CD14-positive monocyte (primary cell): ENCODE results near the gene REM1. TPM values are rescaled to one million over a fixed set of nuclear protein-coding genes. Genes with fewer than 3 reads are reported as not detected.

Experiments used
- DNase-seq, 3 donors: peaks; one replicate each; pipeline ENCODE4 v3.0.0-alpha.2; 2011 to 2022
- H2AFZ ChIP-seq: 2 replicates; pipeline ENCODE4 v1.6.0; 2012; ENCODE audit warnings: mild to moderate bottlenecking, low read depth, low read length, inconsistent platforms; ENCODE audit not compliant: insufficient read depth, poor library complexity, severe bottlenecking
- H3K27ac ChIP-seq, 2 donors: 1 replicate in 1 of 2; 2 replicates in 1 of 2; pipeline ENCODE4 v1.5.1; 2012 to 2013; ENCODE audit warnings: low read length in 2 of 2, control low read depth in 1 of 2, inconsistent platforms in 1 of 2, low read depth in 1 of 2, mild to moderate bottlenecking in 1 of 2
- H3K27me3 ChIP-seq, 2 donors: one replicate each; pipeline versions ENCODE4 v1.6.0 to v1.6.1; 2011 to 2013; ENCODE audit warnings: low read length in 2 of 2; ENCODE audit not compliant: control insufficient read depth in 2 of 2, insufficient read depth in 2 of 2
- H3K36me3 ChIP-seq, 2 donors: replicated peaks in 1 of 2; 1 replicate in 1 of 2; 2 replicates in 1 of 2; pipeline versions ENCODE4 v1.5.1 to v1.6.1; 2012 to 2013; ENCODE audit warnings: low read length in 2 of 2, control low read depth in 1 of 2, inconsistent platforms in 1 of 2, mild to moderate bottlenecking in 1 of 2; ENCODE audit not compliant: insufficient read depth in 2 of 2, control insufficient read depth in 1 of 2
- H3K4me1 ChIP-seq, 2 donors: 1 replicate in 1 of 2; 2 replicates in 1 of 2; pipeline versions ENCODE4 v1.5.1 to v1.6.1; 2012 to 2013; ENCODE audit warnings: low read length in 2 of 2, control low read depth in 1 of 2, inconsistent platforms in 1 of 2, mild to moderate bottlenecking in 1 of 2, moderate library complexity in 1 of 2; ENCODE audit not compliant: insufficient read depth in 2 of 2, control insufficient read depth in 1 of 2
- H3K4me2 ChIP-seq: replicated peaks from 2 replicates; pipeline ENCODE3; 2012; ENCODE audit warnings: low read length, moderate library complexity, mild to moderate bottlenecking; ENCODE audit not compliant: poor library complexity, severe bottlenecking; ENCODE audit errors: extremely low read depth
- H3K4me3 ChIP-seq, 3 experiments: fragments of 200-600 bp in 1 of 3; sonication (generic) in 1 of 3; replicated peaks in 1 of 3; 1 replicate in 2 of 3; 2 replicates in 1 of 3; pipeline ENCODE4 v1.5.1; 2011 to 2013; ENCODE audit warnings: low read length in 3 of 3, mild to moderate bottlenecking in 3 of 3, control low read depth in 2 of 3, low read depth in 2 of 3, inconsistent platforms in 1 of 3, moderate library complexity in 1 of 3
- H3K79me2 ChIP-seq: 2 replicates; pipeline ENCODE4 v1.6.0; 2012; ENCODE audit warnings: mild to moderate bottlenecking, control low read depth, inconsistent platforms, low read length, moderate library complexity; ENCODE audit not compliant: insufficient read depth
- H3K9ac ChIP-seq: 2 replicates; pipeline ENCODE4 v1.6.0; 2017; ENCODE audit warnings: low read length, mild to moderate bottlenecking; ENCODE audit not compliant: insufficient read depth, poor library complexity, severe bottlenecking
- H3K9me3 ChIP-seq, 2 donors: replicated peaks in 1 of 2; 1 replicate in 1 of 2; 2 replicates in 1 of 2; pipeline versions ENCODE4 v1.5.1 to v1.6.1; 2012 to 2013; ENCODE audit warnings: low read length in 2 of 2, control low read depth in 1 of 2; ENCODE audit not compliant: control insufficient read depth in 1 of 2, insufficient read depth in 1 of 2
- H4K20me1 ChIP-seq: 2 replicates; pipeline ENCODE4 v1.6.0; 2012; ENCODE audit warnings: mild to moderate bottlenecking, low read length, control low read depth, moderate library complexity; ENCODE audit not compliant: insufficient read depth
- H3K27ac Mint-ChIP-seq, 7 donors: one replicate each; pipeline ENCODE4 v1.8.0; 2020; ENCODE audit warnings: mild to moderate bottlenecking in 7 of 7, mixed read lengths in 7 of 7, moderate library complexity in 6 of 7, inconsistent platforms in 2 of 7
- H3K27me3 Mint-ChIP-seq, 3 donors: one replicate each; pipeline ENCODE4 v1.8.0; 2021 to 2022; ENCODE audit warnings: low read depth in 3 of 3, mild to moderate bottlenecking in 3 of 3, mixed read lengths in 3 of 3, moderate library complexity in 3 of 3, inconsistent platforms in 1 of 3
- H3K36me3 Mint-ChIP-seq, 2 donors: one replicate each; pipeline ENCODE4 v1.8.0; 2020; ENCODE audit warnings: mixed read lengths in 2 of 2, inconsistent platforms in 1 of 2, mild to moderate bottlenecking in 1 of 2
- H3K4me1 Mint-ChIP-seq: one replicate; pipeline ENCODE4 v1.8.0; 2020; ENCODE audit warnings: mild to moderate bottlenecking, mixed read lengths
- H3K4me3 Mint-ChIP-seq, 2 donors: one replicate each; pipeline ENCODE4 v1.8.0; 2020; ENCODE audit warnings: mild to moderate bottlenecking in 2 of 2, mixed read lengths in 2 of 2, moderate library complexity in 1 of 2
- H3K9me3 Mint-ChIP-seq, 7 donors: one replicate each; pipeline ENCODE4 v1.8.0; 2020 to 2022; ENCODE audit warnings: mixed read lengths in 7 of 7, mild to moderate bottlenecking in 6 of 7, moderate library complexity in 6 of 7, inconsistent platforms in 2 of 7
- WGBS: methylation state at CpG from one replicate; pipeline ENCODE4 v1.1.5; 2013; ENCODE audit warnings: missing lambda C conversion rate; ENCODE audit not compliant: insufficient coverage; 5-methylcytosine and 5-hydroxymethylcytosine counted together
- intact Hi-C, 2 donors: fragments of 100-400 bp; cut with micrococcal nuclease; formaldehyde crosslinking; loops; one replicate each; pipeline versions ENCODE4 v1.15.0 to v1.15.1; 2023
- polyA plus RNA-seq, 3 donors: library from polyadenylated mRNA; depleted of rRNA in 1 of 3; unstranded in 2 of 3; stranded (reverse) in 1 of 3; fragments of 300-500 nt in 2 of 3; fragments of >200 nt in 1 of 3; fragmentation: Illumina TruSeq in 2 of 3; gene quantifications; 1 replicate in 2 of 3; 2 replicates in 1 of 3; pipeline ENCODE4 v1.2.3, GENCODE V29; 2012 to 2021
- TF ChIP-seq, protein P1 (sequence below): fragments of 200-600 bp; IDR thresholded peaks from one replicate; pipeline ENCODE4 v1.8.0; 2022; ENCODE audit warnings: antibody characterized with exemption, mild to moderate bottlenecking

Gene REM1
- polyA plus RNA-seq, 3 donors, result not detected

DNA sequence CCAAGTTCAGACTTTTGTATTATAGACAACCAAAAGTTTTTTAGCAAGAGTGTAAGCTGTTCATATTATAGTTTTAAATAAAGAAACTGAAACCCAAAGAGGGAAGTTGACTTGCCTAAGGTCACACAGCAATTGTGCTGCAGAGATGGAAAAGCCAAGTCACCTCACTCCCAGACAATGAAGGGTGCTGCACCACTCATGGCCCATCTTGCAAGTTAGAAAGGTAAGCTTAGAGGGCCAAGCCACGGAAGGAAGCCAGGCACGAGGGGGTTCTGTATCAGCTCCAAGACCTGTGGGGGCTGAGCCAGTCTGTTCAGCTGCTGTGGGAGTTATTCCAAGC lies 1.0 kb upstream of the REM1 start:
- peak overlapping the region in 1 of 3 experiments; percentile 53 for H3K4me3 ChIP-seq
- peak; percentile 12 to 32 (median 29) for DNase-seq
- peak overlapping the region; percentile 61 for H3K4me2 ChIP-seq
- H3K27me3 Mint-ChIP-seq, result peaks cover 36 to 42% (median 41%) of the 10 kb centered on the region in 3 donors
- peak overlapping the region in 1 of 2 donors; percentile 24 for H3K27ac ChIP-seq
- peaks cover 0 to 2% of the 10 kb centered on the region in 2 donors for H3K36me3 Mint-ChIP-seq
- H3K4me3 Mint-ChIP-seq, result peak overlapping the region; percentile 60 to 88
- peaks cover 14 to 38% of the 10 kb centered on the region in 2 donors for H3K27me3 ChIP-seq
- WGBS, result 83% methylated on average over 2 of the region's 2 CpGs
- H3K27ac Mint-ChIP-seq, result peak overlapping the region in 4 of 7 donors; percentile 21 to 66 (median 46)
- H3K9ac ChIP-seq, result no peak overlapping the region
- peak overlapping the region; percentile 30 for H2AFZ ChIP-seq
- H4K20me1 ChIP-seq, result no peaks in the 10 kb centered on the region
- no peaks in the 10 kb centered on the region for H3K79me2 ChIP-seq
- H3K4me1 Mint-ChIP-seq, result peaks cover 20% of the 10 kb centered on the region
- peaks cover 0 to 9% of the 10 kb centered on the region in 2 donors for H3K9me3 ChIP-seq
- H3K4me1 ChIP-seq, result peaks cover 23 to 25% of the 10 kb centered on the region in 2 donors
- intact Hi-C loops, result no loop called here
- TF ChIP-seq, protein P1, sequence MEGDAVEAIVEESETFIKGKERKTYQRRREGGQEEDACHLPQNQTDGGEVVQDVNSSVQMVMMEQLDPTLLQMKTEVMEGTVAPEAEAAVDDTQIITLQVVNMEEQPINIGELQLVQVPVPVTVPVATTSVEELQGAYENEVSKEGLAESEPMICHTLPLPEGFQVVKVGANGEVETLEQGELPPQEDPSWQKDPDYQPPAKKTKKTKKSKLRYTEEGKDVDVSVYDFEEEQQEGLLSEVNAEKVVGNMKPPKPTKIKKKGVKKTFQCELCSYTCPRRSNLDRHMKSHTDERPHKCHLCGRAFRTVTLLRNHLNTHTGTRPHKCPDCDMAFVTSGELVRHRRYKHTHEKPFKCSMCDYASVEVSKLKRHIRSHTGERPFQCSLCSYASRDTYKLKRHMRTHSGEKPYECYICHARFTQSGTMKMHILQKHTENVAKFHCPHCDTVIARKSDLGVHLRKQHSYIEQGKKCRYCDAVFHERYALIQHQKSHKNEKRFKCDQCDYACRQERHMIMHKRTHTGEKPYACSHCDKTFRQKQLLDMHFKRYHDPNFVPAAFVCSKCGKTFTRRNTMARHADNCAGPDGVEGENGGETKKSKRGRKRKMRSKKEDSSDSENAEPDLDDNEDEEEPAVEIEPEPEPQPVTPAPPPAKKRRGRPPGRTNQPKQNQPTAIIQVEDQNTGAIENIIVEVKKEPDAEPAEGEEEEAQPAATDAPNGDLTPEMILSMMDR, result no peak
- peaks cover 0 to 6% (median 2%) of the 10 kb centered on the region in 7 donors for H3K9me3 Mint-ChIP-seq
- H3K36me3 ChIP-seq, result no peaks in the 10 kb centered on the region

DNA sequence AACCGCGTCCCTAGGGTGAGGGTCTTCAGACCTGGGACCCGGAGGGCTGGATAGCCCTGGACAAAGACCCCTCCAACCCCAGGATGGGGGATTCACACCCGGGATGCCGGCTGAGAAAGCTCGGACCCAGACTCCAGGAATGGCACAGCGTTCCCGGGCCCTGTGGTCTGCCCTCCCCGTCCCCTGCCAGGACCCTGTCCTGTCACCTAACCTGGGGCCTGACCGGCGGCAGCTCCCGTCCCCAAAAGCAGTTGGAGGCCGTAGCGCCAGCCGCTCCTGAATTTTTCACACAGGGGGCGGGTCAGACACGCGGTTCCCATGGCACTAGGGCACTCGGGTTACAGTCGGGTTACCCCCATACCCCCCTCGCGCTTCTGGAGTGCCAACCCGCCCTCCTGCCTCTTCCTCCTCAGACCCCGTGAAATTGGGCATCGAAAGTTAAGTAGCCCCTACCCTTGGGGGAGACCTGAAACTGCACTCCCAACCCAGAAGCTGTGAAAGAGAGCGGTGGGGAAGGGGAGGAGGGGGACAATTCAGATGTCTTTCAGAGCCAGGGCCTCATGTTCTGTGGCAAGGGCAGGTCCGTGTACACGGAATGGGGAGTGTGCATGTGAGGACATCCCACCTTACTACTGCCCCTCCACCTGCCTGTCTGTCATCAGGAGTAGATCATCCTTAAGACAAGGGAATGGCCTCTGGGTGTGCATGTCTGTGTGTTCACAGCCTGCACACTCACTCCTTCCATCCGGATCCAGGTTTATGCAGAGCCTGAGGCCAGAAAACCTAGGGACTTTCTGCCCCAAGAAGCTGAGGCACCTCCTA lies 595 bp downstream of the REM1 start:
- TF ChIP-seq, protein P1, result no peak
- Histone ChIP-seq H3K4me2 (peak overlapping the region; percentile 57), H4K20me1 (no peaks in the 10 kb centered on the region), H3K79me2 (no peaks in the 10 kb centered on the region), H3K9me3 (peaks cover 0 to 9% of the 10 kb centered on the region in 2 donors), H3K27ac (no peak overlapping the region), H3K4me3 (peak overlapping the region in 1 of 3 experiments; percentile 50), H3K36me3 (no peaks in the 10 kb centered on the region), H3K27me3 (peaks cover 14 to 38% of the 10 kb centered on the region in 2 donors), H3K4me1 (peaks cover 23 to 25% of the 10 kb centered on the region in 2 donors), H2AFZ (peak overlapping the region; percentile 58), H3K9ac (no peak overlapping the region)
- 8% methylated on average over 19 of the region's 29 CpGs for WGBS
- Mint-ChIP-seq H3K27ac (no peak overlapping the region), H3K4me3 (peak overlapping the region in 1 of 2 donors; percentile 71), H3K9me3 (peaks cover 0 to 6% (median 2%) of the 10 kb centered on the region in 7 donors), H3K27me3 (peaks cover 38 to 42% (median 41%) of the 10 kb centered on the region in 3 donors), H3K4me1 (peaks cover 20% of the 10 kb centered on the region), H3K36me3 (peaks cover 0 to 2% of the 10 kb centered on the region in 2 donors)
- no peak for DNase-seq
- intact Hi-C loops, result no loop called here
